IMR-90 (cell line): ENCODE measurements around the gene ALCAM. TPM values are rescaled to one million over a fixed set of nuclear protein-coding genes. Genes with fewer than 3 reads are reported as not detected.
A peak's percentile ranks its signal among the peaks of the same experiment; 100 is the strongest.

Experiments
- ATAC-seq: fragments of 200-7000 bp; cut with Tn5 transposase; 2 replicates; pipeline ENCODE4 v1.9.1; 2020; ENCODE audit warnings: low read depth, mild to moderate bottlenecking, moderate library complexity
- BruUV-seq: library from RNA; stranded (reverse); fragments of 400-500 nt; replicated peaks from 2 replicates; lab custom pipeline; 2021; lab: Mats Ljungman, UMichigan
- CTCF ChIA-PET: fragments of 300-600 bp; formaldehyde crosslinking; extraction: SDS; loops from one replicate; lab custom pipeline; 2021; ENCODE audit warnings: antibody characterized with exemption; lab: Yijun Ruan, JAX
- POLR2A ChIA-PET: fragments of 300-600 bp; sonication (Branson Sonifier 250); formaldehyde crosslinking; loops from one replicate; lab custom pipeline; 2022; ENCODE audit warnings: antibody characterized with exemption; ENCODE audit not compliant: unreplicated experiment; lab: Charles Lee
- DNase-seq: peaks from one replicate; pipeline ENCODE4 v3.0.0; 2013
- H2AFZ ChIP-seq: replicated peaks from 2 replicates; pipeline ENCODE3; 2013; ENCODE audit warnings: low read length, mild to moderate bottlenecking; ENCODE audit not compliant: poor library complexity
- H2AK5ac ChIP-seq: 2 replicates; pipeline ENCODE4 v1.6.1; 2013; ENCODE audit warnings: low read depth, low read length, inconsistent platforms
- H2AK9ac ChIP-seq: replicated peaks from 2 replicates; pipeline ENCODE3; 2013; ENCODE audit warnings: mild to moderate bottlenecking, low read depth, low read length, moderate library complexity; ENCODE audit not compliant: poor library complexity
- H2BK120ac ChIP-seq: 2 replicates; pipeline ENCODE4 v1.6.1; 2013; ENCODE audit warnings: low read depth, low read length, inconsistent platforms
- H2BK15ac ChIP-seq: 3 replicates; pipeline ENCODE4 v1.6.1; 2013; ENCODE audit warnings: low read depth, low read length, inconsistent platforms
- H2BK20ac ChIP-seq: 2 replicates; pipeline ENCODE4 v1.6.1; 2013; ENCODE audit warnings: low read depth, mild to moderate bottlenecking, inconsistent platforms, low read length, moderate library complexity
- H2BK5ac ChIP-seq: 2 replicates; pipeline ENCODE4 v1.6.1; 2013; ENCODE audit warnings: mild to moderate bottlenecking, low read depth, low read length, inconsistent platforms; ENCODE audit not compliant: poor library complexity, severe bottlenecking
- H3K14ac ChIP-seq: replicated peaks from 2 replicates; pipeline ENCODE4 v1.6.1; 2013; ENCODE audit warnings: low read depth, low read length, inconsistent platforms
- H3K18ac ChIP-seq: 2 replicates; pipeline ENCODE4 v1.6.1; 2013; ENCODE audit warnings: low read depth, low read length, control low read depth
- H3K23ac ChIP-seq: 2 replicates; pipeline ENCODE4 v1.6.1; 2013; ENCODE audit warnings: low read depth, low read length, inconsistent platforms
- H3K27ac ChIP-seq: 2 replicates; pipeline ENCODE4 v1.5.1; 2013; ENCODE audit warnings: mild to moderate bottlenecking, control low read depth, low read length; ENCODE audit not compliant: insufficient read depth
- H3K27me3 ChIP-seq: 2 replicates; pipeline ENCODE4 v1.6.1; 2013; ENCODE audit warnings: low read length; ENCODE audit not compliant: control insufficient read depth, insufficient read depth
- H3K36me3 ChIP-seq: 2 replicates; pipeline ENCODE4 v1.6.1; 2013; ENCODE audit warnings: low read length, mixed read lengths; ENCODE audit not compliant: control insufficient read depth, insufficient read depth
- H3K4ac ChIP-seq: 2 replicates; pipeline ENCODE4 v1.6.1; 2013; ENCODE audit warnings: low read depth, low read length, inconsistent platforms
- H3K4me1 ChIP-seq: 2 replicates; pipeline ENCODE4 v1.6.1; 2013; ENCODE audit warnings: low read length, mixed read lengths; ENCODE audit not compliant: control insufficient read depth, insufficient read depth
- H3K4me2 ChIP-seq: 2 replicates; pipeline ENCODE4 v1.6.1; 2013; ENCODE audit warnings: low read depth, mild to moderate bottlenecking, control low read depth, low read length, moderate library complexity
- H3K4me3 ChIP-seq: 2 replicates; pipeline ENCODE4 v1.5.1; 2013; ENCODE audit warnings: low read depth, mild to moderate bottlenecking, control low read depth, low read length, moderate library complexity; ENCODE audit not compliant: insufficient read depth
- H3K56ac ChIP-seq: 2 replicates; pipeline ENCODE4 v1.6.1; 2013; ENCODE audit warnings: low read length, inconsistent platforms; ENCODE audit not compliant: insufficient read depth; ENCODE audit errors: extremely low read depth
- H3K79me1 ChIP-seq, 2 experiments: 2 replicates each; pipeline ENCODE4 v1.6.1; 2013; ENCODE audit warnings: low read length in 2 of 2, inconsistent platforms in 1 of 2, low read depth in 1 of 2
- H3K9ac ChIP-seq: 2 replicates; pipeline ENCODE4 v1.6.1; 2013; ENCODE audit warnings: low read depth, low read length, control low read depth
- H3K9me1 ChIP-seq: 2 replicates; pipeline ENCODE4 v1.6.1; 2013; ENCODE audit warnings: low read length, inconsistent platforms; ENCODE audit not compliant: insufficient read depth
- H3K9me3 ChIP-seq: 2 replicates; pipeline ENCODE4 v1.6.1; 2013; ENCODE audit warnings: low read length; ENCODE audit not compliant: control insufficient read depth, insufficient read depth
- H4K20me1 ChIP-seq: 2 replicates; pipeline ENCODE4 v1.6.1; 2013; ENCODE audit warnings: low read length, inconsistent platforms; ENCODE audit not compliant: insufficient read depth
- H4K5ac ChIP-seq: 2 replicates; pipeline ENCODE4 v1.6.1; 2013; ENCODE audit warnings: mild to moderate bottlenecking, low read depth, low read length, control low read depth
- H4K8ac ChIP-seq, 2 experiments: 2 replicates each; pipeline ENCODE4 v1.6.1; 2013; ENCODE audit warnings: low read depth in 2 of 2, low read length in 2 of 2, control low read depth in 1 of 2, inconsistent platforms in 1 of 2
- H4K91ac ChIP-seq: 2 replicates; pipeline ENCODE4 v1.6.1; 2013; ENCODE audit warnings: low read depth, low read length, inconsistent platforms; ENCODE audit not compliant: insufficient read depth
- BHLHE40 ChIP-seq: fragments of 150-350 bp; IDR thresholded peaks from 2 replicates; pipeline ENCODE4 v1.6.1; 2016; ENCODE audit warnings: mild to moderate bottlenecking, low read depth, low read length
- CEBPB ChIP-seq: IDR thresholded peaks from 2 replicates; pipeline ENCODE4 v1.6.1; 2012; ENCODE audit warnings: low read depth, low read length, improper control_type of control experiment
- CHD1 ChIP-seq: IDR thresholded peaks from 2 replicates; pipeline ENCODE4 v1.6.1; 2012; ENCODE audit warnings: low read depth, low read length, improper control_type of control experiment
- CTCF ChIP-seq: conservative IDR thresholded peaks from 2 replicates; pipeline ENCODE4 v1.5.1; 2012; ENCODE audit warnings: mild to moderate bottlenecking, low read depth, low read length, improper control_type of control experiment
- ELK1 ChIP-seq: fragments of 150-350 bp; IDR thresholded peaks from 2 replicates; pipeline ENCODE4 v1.6.1; 2016; ENCODE audit warnings: low read depth, mild to moderate bottlenecking, low read length, moderate library complexity, borderline replicate concordance
- FOS ChIP-seq: fragments of 150-350 bp; IDR thresholded peaks from 2 replicates; pipeline ENCODE4 v1.6.1; 2016; ENCODE audit warnings: low read depth, low read length
- MAFK ChIP-seq: IDR thresholded peaks from 2 replicates; pipeline ENCODE4 v1.6.1; 2012; ENCODE audit warnings: low read depth, low read length, improper control_type of control experiment
- MAZ ChIP-seq: IDR thresholded peaks from 2 replicates; pipeline ENCODE4 v1.6.1; 2012; ENCODE audit warnings: low read depth, mild to moderate bottlenecking, low read length, improper control_type of control experiment, moderate library complexity, borderline replicate concordance
- MXI1 ChIP-seq: IDR thresholded peaks from 2 replicates; pipeline ENCODE4 v1.6.1; 2012; ENCODE audit warnings: low read depth, mild to moderate bottlenecking, low read length, moderate library complexity, borderline replicate concordance
- NFE2L2 ChIP-seq: fragments of 150-350 bp; IDR thresholded peaks from 2 replicates; pipeline ENCODE4 v1.6.1; 2016; ENCODE audit warnings: low read depth, mild to moderate bottlenecking, low read length
- POLR2A ChIP-seq: IDR thresholded peaks from 2 replicates; pipeline ENCODE4 v1.6.1; 2012; ENCODE audit warnings: mild to moderate bottlenecking, low read depth, low read length
- RAD21 ChIP-seq: IDR thresholded peaks from 2 replicates; pipeline ENCODE4 v1.6.1; 2012; ENCODE audit warnings: low read length, improper control_type of control experiment
- RCOR1 ChIP-seq: IDR thresholded peaks from 2 replicates; pipeline ENCODE4 v1.6.1; 2012; ENCODE audit warnings: mild to moderate bottlenecking, low read length, improper control_type of control experiment; ENCODE audit not compliant: insufficient replicate concordance
- RFX5 ChIP-seq: IDR thresholded peaks from 2 replicates; pipeline ENCODE4 v1.8.0; 2012; ENCODE audit warnings: low read depth, mild to moderate bottlenecking, low read length, moderate library complexity
- SMC3 ChIP-seq: fragments of 150-350 bp; IDR thresholded peaks from 2 replicates; pipeline ENCODE4 v1.6.1; 2016; ENCODE audit warnings: low read depth, mild to moderate bottlenecking, antibody characterized with exemption, low read length, moderate library complexity
- USF2 ChIP-seq: fragments of 150-350 bp; IDR thresholded peaks from 2 replicates; pipeline ENCODE4 v1.6.1; 2017; ENCODE audit warnings: mild to moderate bottlenecking, antibody characterized with exemption, low read length, low read depth
- WGBS, 2 experiments: methylation state at CpG; one replicate each; pipeline versions ENCODE4 v1.1.5 to v1.1.7; 2013; ENCODE audit warnings: missing lambda C conversion rate in 2 of 2; ENCODE audit not compliant: insufficient read length in 1 of 2; ENCODE audit errors: extremely low coverage in 2 of 2; 5-methylcytosine and 5-hydroxymethylcytosine counted together
- dilution Hi-C: fragments of 300-500 bp; cut with HindIII; formaldehyde crosslinking; loops from one replicate; pipeline ENCODE4 v1.14.3; 2018; ENCODE audit warnings: low sequenced_read_pairs; ENCODE audit not compliant: unreplicated experiment
- in situ Hi-C: fragments of 300-500 bp; cut with MboI; formaldehyde crosslinking; loops from 3 replicates; pipeline ENCODE4 v1.14.3; 2019; ENCODE audit warnings: low sequenced_read_pairs, inconsistent platforms, mixed read lengths
- intact Hi-C: fragments of 100-400 bp; cut with micrococcal nuclease; formaldehyde crosslinking; loops from 2 replicates; pipeline ENCODE4 v1.10.0; 2022
- polyA plus RNA-seq, 3 experiments: library from polyadenylated mRNA; depleted of rRNA; stranded (reverse); fragments of >200 nt; gene quantifications; 2 replicates each; pipeline ENCODE4 v1.2.3, GENCODE V29; 2012; ENCODE audit warnings: low replicate concordance in 1 of 3
- total RNA-seq: library from RNA; depleted of rRNA; stranded (reverse); fragments of >200 nt; gene quantifications from 2 replicates; pipeline ENCODE4 v1.2.3, GENCODE V29; 2012

Gene ALCAM
- total and polyA plus RNA-seq, 2 of the 4 experiments (the other 2 are of a cell fraction) = 117 to 423 TPM

- Histone ChIP-seq H3K23ac (no peak overlapping the region), H4K20me1 (no peaks in the 10 kb centered on the region), H4K8ac (no peak overlapping the region), H3K9me3 (no peaks in the 10 kb centered on the region), H3K14ac (no peak overlapping the region), H3K79me1 (no peaks in the 10 kb centered on the region), H2BK15ac (no peak overlapping the region), H4K5ac (no peak overlapping the region), H3K4me3 (no peak overlapping the region), H2AFZ (peak overlapping the region; percentile 38), H2AK5ac (no peak overlapping the region), H3K36me3 (no peaks in the 10 kb centered on the region), H3K27ac (no peak overlapping the region), H4K91ac (no peak overlapping the region), H3K9me1 (no peaks in the 10 kb centered on the region; the same call in 1 of the 2 replicates), H2BK120ac (no peak overlapping the region), H3K9ac (no peak overlapping the region), H3K27me3 (no peaks in the 10 kb centered on the region), H3K4me1 (no peaks in the 10 kb centered on the region), H3K4me2 (no peak overlapping the region), H2BK5ac (no peak overlapping the region), H3K18ac (no peak overlapping the region), H3K4ac (no peak overlapping the region), H2BK20ac (no peak overlapping the region), H2AK9ac (no peak overlapping the region), H3K56ac (no peak overlapping the region)
- intact Hi-C loops (no loop called here), in situ Hi-C loops (no loop called here), dilution Hi-C loops (no loop called here)
- no CpG with 5 or more reads among the region's 2 CpGs for WGBS, 2 experiments
- ATAC-seq (0 out of 2 replicates have a peak, but pooled peaks have one; percentile 17), DNase-seq (no peak)
- CTCF ChIA-PET = no interaction called here
- TF ChIP-seq POLR2A = no peak
- no peak for TF ChIP-seq RCOR1
- TF ChIP-seq MAZ = no peak
- no peak for TF ChIP-seq RFX5
- no peak for TF ChIP-seq CTCF
- no peak for TF ChIP-seq SMC3
- no peak for TF ChIP-seq MXI1
- TF ChIP-seq CEBPB = no peak
- no peak for TF ChIP-seq MAFK
- TF ChIP-seq BHLHE40 = no peak
- no peak for TF ChIP-seq ELK1
- no peak for TF ChIP-seq RAD21
- no peak for TF ChIP-seq CHD1
- TF ChIP-seq USF2 = no peak
- TF ChIP-seq FOS = no peak
- no peak for TF ChIP-seq NFE2L2
- BruUV-seq = no TSS peak
- POLR2A ChIA-PET = no interaction called here
Observed at GRCh38 chr3:105613120-105613519, 246.4 kb downstream of the ALCAM start.
